Vagina (tissue), 2 donors: ENCODE results near the gene TNFSF9. TPM values are rescaled to one million over a fixed set of nuclear protein-coding genes. Genes with fewer than 3 reads are reported as not detected.
"Not testable (repeated sequence)": the region's sequence is repeated elsewhere in the genome, so short reads cannot be mapped to it uniquely, and the experiment has no call there.

Experiments
- DNase-seq, 2 donors: peaks; one replicate each; pipeline ENCODE4 v3.0.0-alpha.2; 2017; ENCODE audit errors: extremely low spot score in 2 of 2
- H3K27ac ChIP-seq: fragments of 200-600 bp; sonication (generic); one replicate; pipeline ENCODE4 v1.5.1; 2019
- H3K27me3 ChIP-seq: fragments of 200-600 bp; sonication (generic); one replicate; pipeline ENCODE4 v1.5.1; 2019
- H3K36me3 ChIP-seq, 2 donors: fragments of 200-600 bp; sonication (generic); one replicate each; pipeline ENCODE4 v1.5.1; 2017 to 2019
- H3K4me1 ChIP-seq: fragments of 200-600 bp; sonication (generic); one replicate; pipeline ENCODE4 v1.5.1; 2019
- H3K4me3 ChIP-seq, 2 donors: fragments of 200-600 bp; sonication (generic); 1 replicate in 1 of 2; 2 replicates in 1 of 2; pipeline ENCODE4 v1.5.1; 2016 to 2019
- H3K9me3 ChIP-seq: fragments of 200-600 bp; sonication (generic); one replicate; pipeline ENCODE4 v1.5.1; 2019
- POLR2A ChIP-seq, 2 donors: fragments of 450-650 bp; IDR thresholded peaks; one replicate each; pipeline ENCODE4 v1.6.1; 2017; ENCODE audit warnings: antibody characterized with exemption in 2 of 2, mild to moderate bottlenecking in 2 of 2, moderate library complexity in 2 of 2
- POLR2AphosphoS5 ChIP-seq, 2 donors: sonication (generic); formaldehyde crosslinking; IDR thresholded peaks; one replicate each; pipeline ENCODE4 v1.9.0; 2017; ENCODE audit warnings: antibody characterized with exemption in 2 of 2, mild to moderate bottlenecking in 2 of 2, low read depth in 1 of 2; ENCODE audit not compliant: insufficient read depth in 1 of 2
- intact Hi-C: fragments of 100-400 bp; cut with DNase I; formaldehyde crosslinking; loops from one replicate; pipeline ENCODE4 v1.15.1; 2023
- total RNA-seq: library from RNA; depleted of rRNA; stranded (reverse); fragments of >200 nt; gene quantifications from one replicate; pipeline ENCODE4 v1.2.3, GENCODE V29; 2016
- TF ChIP-seq, protein P1 (sequence below), 3 experiments: fragments of 450-650 bp in 2 of 3; fragments of 200-600 bp in 1 of 3; sonication (generic) in 1 of 3; IDR thresholded peaks; one replicate each; pipeline ENCODE4 v1.5.1; 2017 to 2019; ENCODE audit warnings: antibody characterized with exemption in 3 of 3, mild to moderate bottlenecking in 2 of 3, moderate library complexity in 2 of 3

The TNFSF9 gene
- total RNA-seq, 1 donor from 2014 or later: 7.9 TPM

DNA sequence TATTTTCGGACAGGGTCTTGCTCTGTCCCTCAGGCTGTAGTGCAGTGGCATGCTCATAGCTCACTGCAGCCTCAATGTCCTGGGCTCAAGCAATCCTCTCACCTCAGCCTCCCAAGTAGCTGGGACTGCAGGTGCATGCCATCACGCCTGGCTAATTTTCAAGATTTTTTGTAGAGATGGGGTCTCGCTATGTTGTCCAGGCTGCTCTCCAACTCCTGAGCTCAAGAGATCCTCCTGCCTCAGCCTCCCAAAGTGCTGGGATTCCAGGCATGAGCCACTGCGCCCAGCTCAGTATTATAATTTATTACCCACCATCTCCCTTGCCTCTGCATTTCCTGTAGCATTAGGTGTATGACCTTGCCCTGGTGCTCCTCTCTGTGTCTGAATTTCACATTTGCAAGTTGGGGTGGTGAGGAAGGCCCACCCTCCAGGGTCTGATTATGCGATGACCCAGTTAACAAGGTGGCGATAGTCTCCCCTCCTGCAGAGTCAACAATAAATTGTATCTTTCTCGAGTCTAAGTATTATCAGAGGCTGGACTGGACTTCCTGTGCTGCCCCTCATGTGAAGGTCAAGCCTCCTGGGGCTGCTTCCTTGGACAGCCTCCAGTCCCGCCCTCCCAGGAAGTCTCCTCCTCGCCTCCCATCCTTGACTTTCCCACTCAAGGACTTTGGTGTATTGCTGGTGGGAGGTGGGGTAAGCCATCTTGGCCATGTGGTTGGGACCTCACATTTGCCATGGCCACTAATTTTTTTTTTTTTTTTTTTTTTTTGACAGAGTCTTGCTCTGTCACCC, 27.2 kb upstream of the TNFSF9 start:
- intact Hi-C loops: no loop called here
- no peak for DNase-seq
- no peaks in the 10 kb centered on the region for H3K27me3 ChIP-seq

DNA sequence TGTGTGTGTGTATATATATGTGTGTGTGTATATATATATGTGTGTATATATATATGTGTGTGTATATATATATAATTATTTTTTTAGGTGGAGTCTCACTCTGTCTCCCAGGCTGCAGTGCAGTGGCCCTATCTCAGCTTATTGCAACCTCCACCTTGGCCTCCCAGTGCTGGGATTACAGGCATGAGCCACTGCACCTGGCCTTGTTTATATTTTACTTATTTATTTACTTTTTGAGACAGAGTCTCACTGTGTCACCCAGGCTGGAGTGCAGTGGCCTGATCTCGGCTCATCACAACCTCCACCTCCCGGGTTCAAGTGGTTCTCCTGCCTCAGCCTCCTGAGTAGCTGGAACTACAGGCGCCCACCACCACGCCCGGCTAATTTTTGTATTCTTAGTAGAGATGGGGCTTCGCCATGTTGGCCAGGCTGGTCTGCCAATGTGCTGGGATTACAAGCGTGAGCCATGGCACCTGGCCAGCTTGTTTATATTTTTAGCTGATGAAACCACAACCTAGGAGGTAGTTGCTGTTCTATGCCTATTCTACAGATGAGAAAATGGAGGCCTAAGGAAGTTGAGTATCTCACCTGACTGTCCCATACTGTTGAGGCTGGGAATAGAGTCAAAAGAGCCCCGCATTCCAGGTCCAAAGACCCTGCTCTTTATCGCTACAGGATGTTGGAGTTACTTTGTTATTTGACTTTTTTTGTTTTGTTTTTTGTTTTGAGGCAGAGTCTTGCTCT, 22.6 kb upstream of the TNFSF9 start:
- DNase-seq, H3K36me3 ChIP-seq, H3K27ac ChIP-seq, H3K9me3 ChIP-seq, H3K27me3 ChIP-seq, H3K4me3 ChIP-seq, H3K4me1 ChIP-seq, intact Hi-C loops: not testable (repeated sequence)

More for the DNA sequence above, 27.2 kb upstream of the TNFSF9 start:
- TF ChIP-seq POLR2AphosphoS5 (IDR thresholded peaks at IDR 0.05; ENCODE audit: insufficient read depth in 1 of 2, low read depth in 1 of 2) (no peak), POLR2A (IDR thresholded peaks at IDR 0.05) (no peak)
- TF ChIP-seq, protein P1, sequence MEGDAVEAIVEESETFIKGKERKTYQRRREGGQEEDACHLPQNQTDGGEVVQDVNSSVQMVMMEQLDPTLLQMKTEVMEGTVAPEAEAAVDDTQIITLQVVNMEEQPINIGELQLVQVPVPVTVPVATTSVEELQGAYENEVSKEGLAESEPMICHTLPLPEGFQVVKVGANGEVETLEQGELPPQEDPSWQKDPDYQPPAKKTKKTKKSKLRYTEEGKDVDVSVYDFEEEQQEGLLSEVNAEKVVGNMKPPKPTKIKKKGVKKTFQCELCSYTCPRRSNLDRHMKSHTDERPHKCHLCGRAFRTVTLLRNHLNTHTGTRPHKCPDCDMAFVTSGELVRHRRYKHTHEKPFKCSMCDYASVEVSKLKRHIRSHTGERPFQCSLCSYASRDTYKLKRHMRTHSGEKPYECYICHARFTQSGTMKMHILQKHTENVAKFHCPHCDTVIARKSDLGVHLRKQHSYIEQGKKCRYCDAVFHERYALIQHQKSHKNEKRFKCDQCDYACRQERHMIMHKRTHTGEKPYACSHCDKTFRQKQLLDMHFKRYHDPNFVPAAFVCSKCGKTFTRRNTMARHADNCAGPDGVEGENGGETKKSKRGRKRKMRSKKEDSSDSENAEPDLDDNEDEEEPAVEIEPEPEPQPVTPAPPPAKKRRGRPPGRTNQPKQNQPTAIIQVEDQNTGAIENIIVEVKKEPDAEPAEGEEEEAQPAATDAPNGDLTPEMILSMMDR (IDR thresholded peaks at IDR 0.05): no peak
- Histone ChIP-seq H3K27ac (no peak overlapping the region), H3K36me3 (no peaks in the 10 kb centered on the region), H3K4me1 (peaks cover 11% of the 10 kb centered on the region), H3K4me3 (no peak overlapping the region), H3K9me3 (no peaks in the 10 kb centered on the region)

DNA sequence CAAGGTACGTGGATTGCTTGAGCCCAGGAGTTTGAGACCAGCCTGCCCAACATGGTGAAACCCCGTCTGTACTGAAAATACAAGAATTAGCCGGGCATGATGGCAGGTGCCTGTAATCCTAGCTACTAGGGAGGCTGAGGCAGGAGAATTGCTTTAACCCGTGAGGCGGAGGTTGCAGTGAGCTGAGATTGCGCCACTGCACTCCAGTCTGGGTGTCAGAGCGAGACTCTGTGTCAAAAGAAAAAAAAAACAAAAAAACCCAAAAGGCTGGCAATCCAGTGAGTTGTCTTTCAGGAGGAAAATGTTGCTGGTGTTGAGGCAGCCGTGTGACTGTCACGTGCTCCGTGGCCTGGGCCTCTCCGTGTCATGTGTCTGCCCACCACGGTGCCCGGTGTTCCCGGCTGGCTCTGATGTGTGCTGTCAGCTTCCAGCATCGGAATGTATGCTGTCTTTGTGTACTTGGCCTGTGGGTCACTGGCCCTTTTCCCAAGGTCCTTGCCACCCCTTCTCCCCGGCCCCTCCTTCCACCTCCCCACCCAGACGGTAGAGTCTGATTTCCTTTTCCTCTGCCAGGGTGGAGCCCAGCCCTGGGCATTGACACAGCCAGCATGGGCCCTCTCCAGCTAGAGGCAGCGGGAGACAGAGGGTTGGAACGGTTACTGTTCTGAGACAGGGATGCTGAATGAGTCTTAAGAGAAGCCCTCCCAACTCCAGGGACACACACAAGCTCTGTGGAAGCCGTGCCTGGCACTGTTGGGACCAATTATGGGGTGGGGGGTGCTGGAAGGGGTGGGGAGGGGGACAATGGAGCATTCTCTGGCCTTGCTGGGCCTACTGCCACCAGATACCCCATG, 21.5 kb upstream of the TNFSF9 start:
- Histone ChIP-seq H3K27me3 (no peaks in the 10 kb centered on the region), H3K4me3 (no peak overlapping the region), H3K27ac (no peak overlapping the region), H3K9me3 (no peaks in the 10 kb centered on the region), H3K36me3 (no peaks in the 10 kb centered on the region), H3K4me1 (no peaks in the 10 kb centered on the region)
- TF ChIP-seq, protein P1 (IDR thresholded peaks at IDR 0.05): no peak
- TF ChIP-seq POLR2AphosphoS5 (IDR thresholded peaks at IDR 0.05; ENCODE audit: insufficient read depth in 1 of 2, low read depth in 1 of 2): no peak
- intact Hi-C loops: no loop called here
- no peak for DNase-seq

DNA sequence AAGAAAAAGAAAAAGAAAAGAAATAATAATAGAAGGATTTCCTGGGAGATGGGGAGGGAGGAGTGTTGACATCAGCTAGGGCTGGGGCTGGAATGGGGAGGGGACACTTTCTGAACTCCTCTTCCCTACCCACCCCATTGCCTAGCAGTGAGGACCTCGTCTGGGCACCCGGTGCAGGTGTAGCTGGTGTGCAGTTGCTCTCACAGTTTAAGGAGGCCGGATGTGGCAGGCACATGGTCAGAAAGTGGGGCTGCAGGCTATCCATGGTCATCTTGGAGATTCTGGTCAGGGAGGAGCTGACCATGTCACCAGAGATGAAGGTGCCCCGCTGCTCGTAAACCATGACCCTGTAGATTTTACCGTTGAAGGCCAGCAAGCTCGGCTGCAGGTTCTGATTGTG, 20.2 kb upstream of the TNFSF9 start:
- TF ChIP-seq POLR2AphosphoS5 (IDR thresholded peaks at IDR 0.05; ENCODE audit: insufficient read depth in 1 of 2, low read depth in 1 of 2): no peak
- TF ChIP-seq, protein P1 (IDR thresholded peaks at IDR 0.05): no peak
- TF ChIP-seq POLR2A (IDR thresholded peaks at IDR 0.05): no peak
- no peaks in the 10 kb centered on the region for H3K27me3 ChIP-seq
- intact Hi-C loops: no loop called here
- H3K4me1 ChIP-seq: no peaks in the 10 kb centered on the region
- no peak for DNase-seq
- no peaks in the 10 kb centered on the region for H3K9me3 ChIP-seq
- H3K36me3 ChIP-seq: no peaks in the 10 kb centered on the region
- H3K4me3 ChIP-seq: no peak overlapping the region
- H3K27ac ChIP-seq: no peak overlapping the region

DNA sequence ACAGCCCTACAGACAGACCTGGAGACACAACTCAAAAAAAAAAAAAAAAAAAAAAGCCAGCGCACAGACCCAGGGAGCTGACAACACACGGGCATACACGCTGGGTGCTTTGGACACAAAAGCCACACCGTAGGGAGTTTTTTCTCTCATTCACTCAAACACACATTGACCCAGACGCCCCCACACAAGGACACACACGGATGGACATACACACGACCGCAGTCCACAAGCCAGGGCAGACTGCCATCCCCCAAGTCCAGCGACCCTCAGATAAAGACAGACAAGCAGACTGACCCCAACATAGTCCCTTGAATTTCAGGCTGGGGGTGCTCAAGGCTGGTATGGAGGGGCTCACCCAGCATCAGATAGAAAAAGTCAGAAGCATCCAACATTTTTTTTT, 16.7 kb upstream of the TNFSF9 start:
- Histone ChIP-seq H3K36me3 (no peaks in the 10 kb centered on the region), H3K9me3 (no peaks in the 10 kb centered on the region), H3K27me3 (no peaks in the 10 kb centered on the region), H3K4me3 (no peak overlapping the region), H3K4me1 (no peaks in the 10 kb centered on the region), H3K27ac (no peak overlapping the region)
- intact Hi-C loops: no loop called here
- TF ChIP-seq, protein P1 (IDR thresholded peaks at IDR 0.05): no peak
- TF ChIP-seq POLR2AphosphoS5 (IDR thresholded peaks at IDR 0.05; ENCODE audit: insufficient read depth in 1 of 2, low read depth in 1 of 2) (no peak), POLR2A (IDR thresholded peaks at IDR 0.05) (no peak)
- no peak for DNase-seq
